GM13977 (cell line): Measurements from ENCODE around the gene TSPAN8.
"Not testable (repeated sequence)": the region's sequence is repeated elsewhere in the genome, so short reads cannot be mapped to it uniquely, and the experiment has no call there.

ENCODE experiments used
- DNase-seq: peaks from one replicate; pipeline ENCODE4 v3.0.0; 2012; ENCODE audit warnings: low spot score
- CTCF ChIP-seq: IDR thresholded peaks from 2 replicates; pipeline ENCODE4 v1.5.1; 2012; ENCODE audit warnings: mild to moderate bottlenecking, control low read depth; ENCODE audit not compliant: insufficient read depth; ENCODE audit errors: extremely low read depth, missing control alignments
- in situ Hi-C: fragments of 300-500 bp; cut with MboI; formaldehyde crosslinking; loops from one replicate; pipeline ENCODE4 v1.12.0; 2022; ENCODE audit warnings: low sequenced_read_pairs, low pct_unique_long_range_greater_than_20kb, mixed read lengths, inconsistent platforms; ENCODE audit not compliant: unreplicated experiment

The TSPAN8 gene

DNA sequence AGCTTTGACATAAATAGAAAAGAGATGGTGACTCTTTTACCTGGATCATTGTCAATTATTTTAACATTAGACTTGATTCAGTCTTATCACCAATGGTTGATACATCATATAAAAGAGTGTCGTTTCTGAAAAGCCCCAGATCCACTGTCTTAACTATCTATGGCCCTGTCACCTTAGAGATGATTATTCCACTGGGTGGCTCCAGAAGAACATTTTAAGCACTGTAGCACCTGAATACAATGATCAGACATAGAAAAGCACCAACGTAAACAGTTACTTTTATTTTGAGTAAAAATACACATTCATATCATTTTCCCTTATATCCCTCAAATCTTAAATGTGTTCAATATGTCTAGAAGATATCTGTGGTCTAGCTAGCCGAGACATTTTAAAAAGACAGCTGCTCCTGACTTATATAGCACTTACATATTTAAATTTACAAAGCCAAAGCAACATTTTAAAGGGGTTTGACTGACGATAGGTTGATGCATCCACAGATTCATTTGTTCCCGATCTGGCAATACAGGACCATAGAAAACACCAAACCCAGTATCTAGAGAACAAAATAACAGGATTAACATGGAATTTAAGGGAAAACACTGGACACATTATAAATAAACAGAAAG, 32.9 kb downstream of the TSPAN8 start:
- in situ Hi-C loops, result no loop called here
- DNase-seq, result no peak
- TF ChIP-seq CTCF, result no peak

GRCh38 chr12:71113148-71113547, 44.7 kb downstream of the TSPAN8 start:
- in situ Hi-C loops, DNase-seq: not testable (repeated sequence)

GRCh38 chr12:71109834-71110233, 48.0 kb downstream of the TSPAN8 start:
- no peak for DNase-seq
- no peak for TF ChIP-seq CTCF
- in situ Hi-C loops, result no loop called here

DNA sequence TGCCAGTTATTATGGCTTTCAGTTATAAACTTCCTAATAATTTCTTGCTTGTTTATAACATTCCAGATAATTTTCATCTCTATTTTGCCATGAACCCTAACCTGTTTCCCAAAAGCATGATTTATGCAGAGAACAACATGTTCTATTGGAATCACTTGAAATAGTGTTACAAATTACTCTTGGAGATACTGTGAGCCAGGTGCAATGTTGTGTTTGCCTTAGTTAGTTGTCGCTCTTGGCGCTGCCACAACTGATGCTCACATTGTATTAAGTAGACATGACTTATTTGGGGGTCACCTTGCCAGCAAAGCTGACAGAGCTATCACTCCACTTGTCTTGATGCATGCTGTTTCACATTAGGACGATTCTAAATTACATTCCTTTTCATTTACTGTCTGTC, 49.4 kb downstream of the TSPAN8 start:
- in situ Hi-C loops, result no loop called here
- TF ChIP-seq CTCF, result no peak
- DNase-seq, result no peak

GRCh38 chr12:71107936-71108335, 49.9 kb downstream of the TSPAN8 start:
- in situ Hi-C loops, result no loop called here
- TF ChIP-seq CTCF, result no peak
- DNase-seq, result no peak

- no peak for DNase-seq
- TF ChIP-seq CTCF, result no peak
- in situ Hi-C loops, result no loop called here
Measured at GRCh38 chr12:71105956-71106355, 51.8 kb downstream of the TSPAN8 start.

DNA sequence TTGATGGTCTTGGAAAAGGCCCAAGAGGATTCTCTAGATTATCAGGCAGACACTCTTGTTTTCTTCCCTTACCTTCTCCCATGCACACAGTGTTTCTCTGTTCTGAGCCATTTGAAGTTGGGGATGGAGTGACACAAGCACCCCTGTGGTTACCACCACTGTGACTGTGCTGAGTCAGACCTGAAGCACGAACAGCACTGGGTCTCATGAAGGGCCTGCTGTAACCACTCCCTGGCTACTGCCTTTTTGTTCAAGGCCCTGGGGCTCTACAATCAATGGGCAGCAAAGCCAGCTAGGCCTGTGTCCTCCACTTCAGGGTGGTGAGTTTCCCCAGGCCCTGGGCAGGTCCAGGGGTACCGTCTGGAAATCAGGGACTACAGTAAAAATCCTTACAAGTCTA, 65.5 kb downstream of the TSPAN8 start:
- TF ChIP-seq CTCF, result no peak
- no peak for DNase-seq
- in situ Hi-C loops, result no loop called here
